ENCODE measurements around the gene NPPB. TPM values are rescaled to one million over a fixed set of nuclear protein-coding genes. Genes with fewer than 3 reads are reported as not detected.

The NPPB gene
- total and polyA plus RNA-seq, 2 experiments from 2014 or later, result 0.95 TPM; not detected in 1

DNA sequence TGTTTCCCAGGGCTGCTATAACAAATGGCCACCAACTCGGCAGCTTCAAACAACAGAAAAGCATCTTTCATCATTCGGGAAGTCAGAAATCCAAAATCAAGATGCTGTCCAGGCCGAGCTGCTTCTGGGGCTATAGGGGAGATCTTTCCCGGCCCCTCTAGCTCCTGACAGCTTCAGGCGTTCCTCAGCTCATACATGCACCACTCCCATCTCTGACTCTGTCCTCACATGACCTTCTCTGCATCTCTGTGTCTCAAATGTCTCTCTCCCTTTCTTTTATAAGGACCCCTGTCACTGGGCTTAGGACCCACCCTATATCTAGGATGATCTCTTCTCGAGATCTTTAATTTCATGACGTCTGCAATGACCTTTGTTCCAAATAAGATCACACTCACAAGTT is 13.8 kb upstream of the NPPB start (continued):
- TF ChIP-seq ZNF462 (CRISPR knock-in tag; IDR thresholded peaks at IDR 0.05) (no peak), CREB1 (CRISPR knock-in tag; IDR thresholded peaks at IDR 0.05; ENCODE audit: low read depth) (no peak), NANOG (IDR thresholded peaks at IDR 0.05; ENCODE audit: borderline replicate concordance) (no peak), STAT1 (IDR thresholded peaks at IDR 0.05; ENCODE audit: unreplicated experiment) (no peak)

- Histone ChIP-seq H3F3A (replicated peaks; ENCODE audit: low read depth) (no peaks in the 10 kb centered on the region), H4K20me1 (replicated peaks; ENCODE audit: insufficient read depth) (no peaks in the 10 kb centered on the region), H3K27ac (ENCODE audit: low read depth) (no peak overlapping the region), H3K79me2 (replicated peaks; ENCODE audit: insufficient read depth) (no peaks in the 10 kb centered on the region), H3K9me2 (ENCODE audit: insufficient read depth) (no peaks in the 10 kb centered on the region), H3K4me3 (no peak overlapping the region), H2AFZ (no peak overlapping the region), H3K4me2 (no peak overlapping the region), H3K4me1 (ENCODE audit: insufficient read depth) (no peaks in the 10 kb centered on the region), H3K27me3 (ENCODE audit: insufficient read depth) (no peaks in the 10 kb centered on the region), H3K36me3 (ENCODE audit: insufficient read depth) (no peaks in the 10 kb centered on the region)
- Mint-ChIP-seq H3K9me3 (no peaks in the 10 kb centered on the region), H3K27me3 (ENCODE audit: insufficient read depth, low read depth, poor library complexity) (peaks cover 12% of the 10 kb centered on the region), H3K36me3 (ENCODE audit: low read depth) (no peaks in the 10 kb centered on the region), H3K27ac (no peak overlapping the region), H3K4me3 (no peak overlapping the region), H3K4me1 (no peaks in the 10 kb centered on the region)
- ATAC-seq (no peak), DNase-seq (ENCODE audit: low spot score) (no peak)
- TF ChIP-seq, protein P1, sequence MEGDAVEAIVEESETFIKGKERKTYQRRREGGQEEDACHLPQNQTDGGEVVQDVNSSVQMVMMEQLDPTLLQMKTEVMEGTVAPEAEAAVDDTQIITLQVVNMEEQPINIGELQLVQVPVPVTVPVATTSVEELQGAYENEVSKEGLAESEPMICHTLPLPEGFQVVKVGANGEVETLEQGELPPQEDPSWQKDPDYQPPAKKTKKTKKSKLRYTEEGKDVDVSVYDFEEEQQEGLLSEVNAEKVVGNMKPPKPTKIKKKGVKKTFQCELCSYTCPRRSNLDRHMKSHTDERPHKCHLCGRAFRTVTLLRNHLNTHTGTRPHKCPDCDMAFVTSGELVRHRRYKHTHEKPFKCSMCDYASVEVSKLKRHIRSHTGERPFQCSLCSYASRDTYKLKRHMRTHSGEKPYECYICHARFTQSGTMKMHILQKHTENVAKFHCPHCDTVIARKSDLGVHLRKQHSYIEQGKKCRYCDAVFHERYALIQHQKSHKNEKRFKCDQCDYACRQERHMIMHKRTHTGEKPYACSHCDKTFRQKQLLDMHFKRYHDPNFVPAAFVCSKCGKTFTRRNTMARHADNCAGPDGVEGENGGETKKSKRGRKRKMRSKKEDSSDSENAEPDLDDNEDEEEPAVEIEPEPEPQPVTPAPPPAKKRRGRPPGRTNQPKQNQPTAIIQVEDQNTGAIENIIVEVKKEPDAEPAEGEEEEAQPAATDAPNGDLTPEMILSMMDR (conservative IDR thresholded peaks at IDR 0.05; ENCODE audit: low read depth in 2 of 2), result no peak
- TF ChIP-seq NANOG (IDR thresholded peaks at IDR 0.05; ENCODE audit: borderline replicate concordance), result no peak
- no peak for TF ChIP-seq CREB1 (CRISPR knock-in tag; IDR thresholded peaks at IDR 0.05; ENCODE audit: low read depth)
- no peak for TF ChIP-seq JUNB (IDR thresholded peaks at IDR 0.05; ENCODE audit: unreplicated experiment)
- no peak for TF ChIP-seq EZH2 (IDR thresholded peaks at IDR 0.05; ENCODE audit: low read depth, unreplicated experiment)
- no peak for TF ChIP-seq ZNF331 (CRISPR knock-in tag; IDR thresholded peaks at IDR 0.05; ENCODE audit: low read depth)
- TF ChIP-seq EZH2phosphoT487 (IDR thresholded peaks at IDR 0.05; ENCODE audit: unreplicated experiment), result no peak
- TF ChIP-seq, protein P2, sequence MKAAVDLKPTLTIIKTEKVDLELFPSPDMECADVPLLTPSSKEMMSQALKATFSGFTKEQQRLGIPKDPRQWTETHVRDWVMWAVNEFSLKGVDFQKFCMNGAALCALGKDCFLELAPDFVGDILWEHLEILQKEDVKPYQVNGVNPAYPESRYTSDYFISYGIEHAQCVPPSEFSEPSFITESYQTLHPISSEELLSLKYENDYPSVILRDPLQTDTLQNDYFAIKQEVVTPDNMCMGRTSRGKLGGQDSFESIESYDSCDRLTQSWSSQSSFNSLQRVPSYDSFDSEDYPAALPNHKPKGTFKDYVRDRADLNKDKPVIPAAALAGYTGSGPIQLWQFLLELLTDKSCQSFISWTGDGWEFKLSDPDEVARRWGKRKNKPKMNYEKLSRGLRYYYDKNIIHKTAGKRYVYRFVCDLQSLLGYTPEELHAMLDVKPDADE (IDR thresholded peaks at IDR 0.05), result no peak
- TF ChIP-seq POLR2AphosphoS5 (IDR thresholded peaks at IDR 0.05; ENCODE audit: low read depth), result no peak
- TF ChIP-seq ZNF114 (CRISPR knock-in tag; IDR thresholded peaks at IDR 0.05), result no peak
These were observed 11.0 kb upstream of the NPPB start for GRCh38 chr1:11869650-11870207.

Data from GM23338 (cell line).